CD4-positive, alpha-beta T cell treated with Interleukin-6 for 4 hours (primary cell): ENCODE data around the gene MYH15.

ENCODE experiments used
- DNase-seq: peaks from one replicate; pipeline ENCODE4 v3.0.0-alpha.2; 2020; ENCODE audit warnings: mixed read lengths

MYH15 gene

GRCh38 chr3:108510496-108510895 lies at the start of gene MYH15:
MYH15 (minus strand) TSS chr3:108510596; CDS start chr3:108510530, 66 bp downstream.
- DNase-seq = no peak

GRCh38 chr3:108555966-108556581 lies 45.7 kb upstream of the MYH15 start:
- no peak for DNase-seq

DNA sequence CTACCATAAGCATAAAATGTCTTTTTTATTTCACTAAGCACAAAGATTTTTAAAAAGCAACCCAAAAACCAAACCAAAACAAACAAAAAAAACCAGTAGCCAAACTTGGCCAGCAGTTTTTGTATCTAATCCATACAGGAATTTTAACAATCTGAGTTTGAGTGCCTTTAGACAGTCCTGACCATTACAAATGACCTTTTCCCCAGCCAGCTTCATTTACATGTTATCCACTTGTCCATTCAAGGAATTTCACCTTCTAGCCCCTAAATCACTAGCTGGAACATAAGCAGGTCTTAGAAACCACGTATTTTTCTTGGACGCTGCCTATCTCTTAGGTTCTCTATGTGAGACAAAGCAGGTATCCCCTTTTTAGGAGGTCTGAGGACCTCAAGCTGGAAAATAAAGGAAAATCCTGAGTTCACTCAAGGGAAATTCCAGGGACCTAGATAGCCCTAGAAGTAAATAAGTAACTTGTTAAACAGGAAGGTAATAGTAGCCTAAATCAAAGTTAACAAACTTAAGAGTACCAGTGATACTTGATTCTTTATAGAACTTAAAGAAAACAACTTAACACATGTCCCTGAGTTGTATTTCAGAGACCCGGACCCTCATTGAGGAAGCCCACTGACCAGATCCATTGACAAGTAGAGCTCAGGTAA lies 44.6 kb upstream of the MYH15 start:
- no peak for DNase-seq

- DNase-seq = no peak
Observed at GRCh38 chr3:108554229-108554628, 43.8 kb upstream of the MYH15 start.

- no peak for DNase-seq
Observed at GRCh38 chr3:108552267-108553159, 42.1 kb upstream of the MYH15 start.

- DNase-seq = no peak
Observed at GRCh38 chr3:108548886-108549285, 38.5 kb upstream of the MYH15 start.

GRCh38 chr3:108548304-108548703 lies 37.9 kb upstream of the MYH15 start:
- DNase-seq = no peak

GRCh38 chr3:108546692-108547091 lies 36.3 kb upstream of the MYH15 start:
- no peak for DNase-seq

DNA sequence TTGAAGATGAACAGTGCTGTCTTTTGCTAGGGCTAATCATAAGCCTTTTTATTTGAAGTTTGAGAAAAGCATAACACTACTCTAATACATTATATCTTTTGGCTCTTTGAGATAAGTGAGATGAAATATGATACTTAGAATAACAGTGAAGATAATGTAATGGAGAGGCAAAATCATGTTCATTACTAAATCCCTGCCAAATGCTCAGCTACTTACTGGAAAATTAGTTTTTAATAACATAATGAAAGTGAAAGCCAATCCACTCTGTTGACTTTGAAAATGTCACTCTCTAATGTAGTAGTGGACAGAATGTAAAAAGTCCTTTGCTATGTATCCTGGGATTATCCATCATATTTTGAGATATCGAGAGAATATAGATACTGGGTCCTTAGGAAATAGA lies 35.9 kb upstream of the MYH15 start:
- no peak for DNase-seq

DNA sequence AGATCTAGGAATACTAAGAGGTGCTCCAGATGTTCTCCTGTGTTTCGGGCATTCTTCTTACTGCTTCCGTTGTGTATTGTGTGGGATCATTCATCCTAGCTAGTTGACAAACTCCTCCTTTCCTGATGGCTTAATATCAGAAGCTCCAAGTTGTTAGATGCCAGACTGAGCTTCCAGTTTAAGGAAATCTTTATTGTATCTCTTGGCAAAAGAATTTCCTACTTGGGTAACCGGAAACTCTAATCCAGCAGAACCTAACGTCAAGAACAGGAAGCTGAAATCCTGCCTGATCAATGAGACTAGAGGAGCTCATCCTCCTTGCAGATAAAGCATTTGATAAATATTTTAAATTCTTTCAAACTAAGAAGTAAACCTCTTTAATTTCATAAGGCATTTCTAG lies 27.7 kb upstream of the MYH15 start:
- no peak for DNase-seq

- no peak for DNase-seq
Observed at GRCh38 chr3:108528459-108529252, 18.3 kb upstream of the MYH15 start.

DNA sequence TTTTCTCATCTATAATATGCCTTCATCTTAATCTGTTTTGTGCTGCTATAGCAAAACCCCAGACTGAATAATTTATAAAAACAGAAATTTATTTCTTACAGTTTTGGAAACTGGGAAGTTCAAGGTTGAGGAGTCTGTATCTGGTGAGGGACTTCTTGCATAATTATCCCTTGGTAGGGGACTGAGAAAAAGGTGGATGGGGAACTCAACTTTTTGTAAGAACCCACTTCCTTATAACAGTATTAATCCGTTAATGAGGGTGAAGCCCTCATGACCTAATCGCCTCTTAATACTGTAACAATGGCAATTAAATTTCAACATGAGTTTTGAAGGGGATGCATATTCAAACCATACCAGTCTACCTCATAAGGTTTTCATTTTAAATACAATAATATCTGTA lies 17.4 kb upstream of the MYH15 start:
- no peak for DNase-seq

- no peak for DNase-seq
Observed at GRCh38 chr3:108527109-108527508, 16.7 kb upstream of the MYH15 start.

GRCh38 chr3:108525971-108526370 lies 15.6 kb upstream of the MYH15 start:
- DNase-seq = no peak

- DNase-seq = no peak
Observed at GRCh38 chr3:108525256-108525655, 14.9 kb upstream of the MYH15 start.

- DNase-seq = no peak
Observed at GRCh38 chr3:108524537-108524936, 14.1 kb upstream of the MYH15 start.

DNA sequence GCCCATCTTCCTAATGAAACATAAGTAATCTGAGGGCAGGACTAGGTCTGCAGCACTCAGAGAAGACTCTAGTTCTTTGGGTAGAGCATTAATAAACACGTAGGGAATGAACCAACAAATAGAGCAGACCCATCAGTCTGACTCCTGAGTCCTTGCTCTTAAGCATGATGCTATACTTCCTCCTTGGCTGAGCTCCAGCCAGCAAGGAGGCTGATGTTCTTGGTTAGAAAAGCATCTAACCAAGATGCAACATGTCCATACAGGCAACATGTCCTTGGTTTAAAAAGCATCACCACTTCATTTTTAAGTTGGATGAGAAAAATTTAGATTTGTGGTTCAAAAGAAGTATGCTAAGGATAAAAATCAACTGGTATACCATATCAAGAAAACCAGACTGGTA lies 8.5 kb upstream of the MYH15 start:
- no peak for DNase-seq

DNA sequence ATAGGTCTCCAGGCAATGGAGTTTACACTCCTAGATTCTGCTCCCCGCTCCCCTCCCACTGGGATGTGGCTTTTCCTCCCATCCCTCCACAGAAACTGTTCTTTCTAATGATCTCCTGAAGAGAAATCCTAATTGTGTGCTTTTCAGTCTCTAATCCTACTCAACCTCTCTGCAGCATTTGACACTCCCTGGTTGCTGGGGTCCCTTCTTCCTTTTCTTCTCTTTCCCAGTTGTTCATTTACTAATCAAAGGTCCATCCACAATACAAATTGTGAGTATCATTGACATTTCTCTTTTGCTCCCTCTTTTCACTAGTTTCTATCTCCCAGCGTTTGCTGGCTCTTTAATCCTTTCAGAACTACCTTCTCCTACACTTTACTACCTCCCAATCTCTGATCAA lies 6.5 kb upstream of the MYH15 start:
- DNase-seq = no peak

DNA sequence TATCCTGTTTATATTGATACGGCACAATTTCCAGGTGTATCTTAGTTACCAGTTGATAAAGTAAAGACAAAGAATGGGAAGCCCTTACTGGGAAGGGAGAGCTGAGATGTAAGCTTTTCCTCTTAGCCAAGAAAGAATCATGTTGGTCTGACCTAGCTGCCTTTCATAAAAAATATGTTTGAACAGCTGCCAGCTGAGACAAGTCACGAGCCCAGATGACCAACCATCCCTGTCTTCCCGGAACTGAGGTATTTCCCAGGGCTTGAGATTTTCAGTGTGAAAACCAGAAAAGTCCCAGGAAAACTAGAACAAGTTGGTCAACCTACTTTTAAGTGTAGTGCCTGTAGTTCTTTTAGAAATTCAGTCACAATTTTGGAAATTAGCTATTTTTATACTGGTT lies 3.6 kb upstream of the MYH15 start:
- DNase-seq = no peak

GRCh38 chr3:108512671-108513070 lies 2.3 kb upstream of the MYH15 start:
- DNase-seq = no peak

- DNase-seq = no peak
Observed at GRCh38 chr3:108511490-108511889, 1.1 kb upstream of the MYH15 start.

DNA sequence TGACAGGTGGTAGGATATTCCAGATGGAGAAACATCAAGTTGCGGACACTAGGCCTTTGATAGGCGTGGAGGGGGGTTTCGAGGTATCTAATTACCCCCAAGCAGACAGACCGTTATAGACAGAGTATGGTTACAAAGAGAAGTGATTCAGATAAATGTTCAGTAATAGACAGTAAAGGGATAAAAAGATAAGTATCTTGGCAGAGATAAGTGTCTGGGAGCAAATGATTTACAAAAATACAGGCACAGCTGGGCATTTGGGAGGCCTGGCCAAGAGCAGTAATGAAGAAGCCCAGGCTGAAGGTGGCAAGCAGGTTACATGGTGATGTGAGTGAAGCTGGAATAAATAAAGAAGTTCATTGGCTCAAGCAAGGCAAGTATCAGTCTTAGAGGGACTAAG lies 659 bp upstream of the MYH15 start:
- DNase-seq = no peak

DNA sequence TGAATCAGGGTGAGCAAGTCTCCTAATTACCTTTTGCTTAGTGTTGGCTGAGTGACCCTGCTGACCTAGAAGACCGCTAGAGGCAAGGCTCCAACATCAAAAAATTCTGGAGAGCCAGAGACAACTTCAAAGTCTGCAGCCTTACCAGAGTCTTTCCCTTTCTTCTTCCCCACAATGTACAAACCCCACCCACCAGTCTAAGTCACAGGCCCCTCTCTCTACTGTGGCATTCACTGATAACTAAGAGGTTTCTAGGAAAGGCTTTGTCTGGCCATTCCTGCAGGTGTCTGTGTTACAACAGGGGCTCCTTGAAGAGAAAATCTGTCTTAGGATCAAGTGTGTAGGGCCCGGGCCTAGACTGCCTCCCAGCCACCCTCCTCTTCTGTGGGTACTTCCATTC lies 525 bp downstream of the MYH15 start:
- DNase-seq = no peak
